Kidney capillary endothelial cell (primary cell): ENCODE measurements around the gene DNAH14.
"Not testable (repeated sequence)": the region's sequence is repeated elsewhere in the genome, so short reads cannot be mapped to it uniquely, and the experiment has no call there.

ENCODE experiments used
- DNase-seq: peaks from one replicate; pipeline ENCODE4 v3.0.0-alpha.2; 2018; ENCODE audit warnings: low spot score

DNAH14 gene

GRCh38 chr1:224996266-224996665 is 66.8 kb downstream of the DNAH14 start:
- no peak for DNase-seq

GRCh38 chr1:224998185-224998584 is 68.7 kb downstream of the DNAH14 start:
- DNase-seq = no peak

GRCh38 chr1:225004396-225004795 is 74.9 kb downstream of the DNAH14 start:
- no peak for DNase-seq

GRCh38 chr1:225006352-225006751 is 76.9 kb downstream of the DNAH14 start:
- not testable (repeated sequence) for DNase-seq

- not testable (repeated sequence) for DNase-seq
Observed at GRCh38 chr1:225008050-225008449, 78.6 kb downstream of the DNAH14 start.

GRCh38 chr1:225021037-225021436 is 91.6 kb downstream of the DNAH14 start:
- DNase-seq = no peak

GRCh38 chr1:225026701-225027100 is 97.2 kb downstream of the DNAH14 start:
- DNase-seq = no peak

GRCh38 chr1:225036441-225036840 is 107.0 kb downstream of the DNAH14 start:
- not testable (repeated sequence) for DNase-seq

GRCh38 chr1:225042263-225042662 is 112.8 kb downstream of the DNAH14 start:
- no peak for DNase-seq

- no peak for DNase-seq
Observed at GRCh38 chr1:225044258-225044657, 114.8 kb downstream of the DNAH14 start.

GRCh38 chr1:225049594-225049993 is 120.1 kb downstream of the DNAH14 start:
- DNase-seq = no peak

GRCh38 chr1:225063722-225064121 is 134.2 kb downstream of the DNAH14 start:
- DNase-seq = no peak

- no peak for DNase-seq
Observed at GRCh38 chr1:225070972-225071371, 141.5 kb downstream of the DNAH14 start.

GRCh38 chr1:225097175-225097574 is 167.7 kb downstream of the DNAH14 start:
- DNase-seq = no peak

- DNase-seq = no peak
Observed at GRCh38 chr1:225111000-225111399, 181.5 kb downstream of the DNAH14 start.

- DNase-seq = no peak
Observed at GRCh38 chr1:225113265-225113664, 183.8 kb downstream of the DNAH14 start.

GRCh38 chr1:225114354-225114990 is 185.0 kb downstream of the DNAH14 start:
- no peak for DNase-seq

GRCh38 chr1:225119307-225119706 is 189.8 kb downstream of the DNAH14 start:
- DNase-seq = no peak

- no peak for DNase-seq
Observed at GRCh38 chr1:225121095-225121494, 191.6 kb downstream of the DNAH14 start.

GRCh38 chr1:225131869-225132268 is 202.4 kb downstream of the DNAH14 start:
- DNase-seq = no peak

- DNase-seq = no peak
Observed at GRCh38 chr1:225137976-225138375, 208.5 kb downstream of the DNAH14 start.

- DNase-seq = no peak
Observed at GRCh38 chr1:225143001-225143400, 213.5 kb downstream of the DNAH14 start.

GRCh38 chr1:225146478-225146877 is 217.0 kb downstream of the DNAH14 start:
- no peak for DNase-seq

- not testable (repeated sequence) for DNase-seq
Observed at GRCh38 chr1:225147791-225148190, 218.3 kb downstream of the DNAH14 start.
